Adrenal gland (tissue), 12 donors: ENCODE measurements around the gene TNFSF11. TPM values are rescaled to one million over a fixed set of nuclear protein-coding genes. Genes with fewer than 3 reads are reported as not detected.

Experiments used
- DNase-seq, 7 donors: peaks; one replicate each; pipeline ENCODE4 v3.0.0-alpha.2; 2019 to 2020
- H3K27ac ChIP-seq, 5 donors: fragments of 200-600 bp; sonication (generic) in 4 of 5; 1 replicate in 3 of 5; 2 replicates in 2 of 5; pipeline versions ENCODE4 v1.5.1 to v1.8.0; 2016 to 2020; ENCODE audit warnings: mild to moderate bottlenecking in 1 of 5
- H3K27me3 ChIP-seq: fragments of 200-600 bp; 2 replicates; pipeline ENCODE4 v1.8.0; 2021
- H3K36me3 ChIP-seq, 2 donors: fragments of 200-600 bp; replicated peaks in 1 of 2; 1 replicate in 1 of 2; 2 replicates in 1 of 2; pipeline versions ENCODE4 v1.5.1 to v1.8.0; 2018 to 2022
- H3K4me1 ChIP-seq, 2 donors: fragments of 200-600 bp; replicated peaks in 1 of 2; 1 replicate in 1 of 2; 2 replicates in 1 of 2; pipeline versions ENCODE4 v1.5.1 to v1.8.0; 2018 to 2021
- H3K4me3 ChIP-seq, 4 donors: fragments of 200-600 bp; sonication (generic) in 3 of 4; one replicate each; pipeline ENCODE4 v1.5.1; 2016 to 2018
- H3K9me3 ChIP-seq, 3 donors: fragments of 200-600 bp; sonication (generic) in 1 of 3; replicated peaks in 1 of 3; 1 replicate in 2 of 3; 2 replicates in 1 of 3; pipeline versions ENCODE4 v1.5.1 to v1.8.0; 2016 to 2021
- CTCF ChIP-seq, 6 experiments: fragments of 450-650 bp in 4 of 6; fragments of 200-600 bp in 2 of 6; sonication (generic) in 1 of 6; IDR thresholded peaks; 1 replicate in 5 of 6; 2 replicates in 1 of 6; pipeline versions ENCODE4 v1.5.1 to v1.8.0; 2016 to 2021; ENCODE audit warnings: antibody characterized with exemption in 6 of 6, mild to moderate bottlenecking in 2 of 6, moderate library complexity in 1 of 6
- POLR2A ChIP-seq, 2 donors: fragments of 450-650 bp; IDR thresholded peaks; one replicate each; pipeline ENCODE4 v1.6.1; 2017; ENCODE audit warnings: antibody characterized with exemption in 2 of 2, mild to moderate bottlenecking in 2 of 2, moderate library complexity in 1 of 2
- WGBS, 4 donors: extraction: QIAGEN DNeasy Blood & Tissue Kit in 2 of 4; methylation state at CpG; one replicate each; pipeline versions ENCODE4 v1.1.5 to v1.1.7; 2013 to 2017; 5-methylcytosine and 5-hydroxymethylcytosine counted together
- intact Hi-C, 2 donors: fragments of 100-400 bp; cut with DNase I; formaldehyde crosslinking; loops; one replicate each; pipeline versions ENCODE4 v1.14.1 to v1.15.0; 2022 to 2023
- polyA plus RNA-seq, 3 donors: library from polyadenylated mRNA; stranded (reverse); fragments of 200-250 nt in 2 of 3; fragments of 350-450 nt in 1 of 3; fragmentation: Illumina TruSeq in 1 of 3; extraction: RNeasy Lipid Tissue Mini Kit (QIAGEN cat#74804) in 1 of 3; gene quantifications; one replicate each; pipeline ENCODE4 v1.2.3, GENCODE V29; 2013 to 2014
- total RNA-seq, 9 donors: library from RNA; depleted of rRNA in 4 of 9; stranded (reverse); fragments of >200 nt in 4 of 9; fragments of 120-200 nt in 1 of 9; fragmentation: NEBNext Ultra II Directional in 1 of 9; extraction: Animal tissue kit (Norgen Biotek cat#: 25700) in 1 of 9; gene quantifications; one replicate each; pipeline versions ENCODE4 v1.1.0 to v1.2.4, GENCODE V29; 2013 to 2023
- donor health status: healthy with polysubstance abuse.
- donor health status: Bipolar disorder and iron deficiency.
- donor health status: DM: yes; HTN: yes; CAD: no.
- donor health status: DM: no; HTN: no; CAD: no.
- donor health status: DM: no; HTN: no; CAD: no.
- donor health status: DM: yes; HTN: yes; CAD: no.

TNFSF11 gene
- total and polyA plus RNA-seq, 12 donors = 0.55 TPM; not detected in 11

GRCh38 chr13:42653679-42654078, 79.7 kb downstream of the TNFSF11 start:
- Histone ChIP-seq H3K9me3 (no peaks in the 10 kb centered on the region), H3K4me3 (no peak overlapping the region), H3K36me3 (no peaks in the 10 kb centered on the region), H3K27me3 (peaks cover 10% of the 10 kb centered on the region), H3K27ac (no peak overlapping the region), H3K4me1 (no peaks in the 10 kb centered on the region)
- TF ChIP-seq POLR2A (IDR thresholded peaks at IDR 0.05) = no peak
- TF ChIP-seq CTCF (IDR thresholded peaks at IDR 0.05) = no peak
- DNase-seq = no peak
- intact Hi-C loops = no loop called here
- WGBS, 4 donors = 67 to 86% (median 73%) methylated on average over 3 of the region's 3 CpGs

GRCh38 chr13:42654212-42654611, 80.3 kb downstream of the TNFSF11 start:
- Histone ChIP-seq H3K27me3 (peaks cover 10% of the 10 kb centered on the region), H3K27ac (no peak overlapping the region), H3K4me1 (no peaks in the 10 kb centered on the region), H3K4me3 (no peak overlapping the region), H3K36me3 (no peaks in the 10 kb centered on the region), H3K9me3 (no peaks in the 10 kb centered on the region)
- TF ChIP-seq POLR2A (IDR thresholded peaks at IDR 0.05) (no peak), CTCF (IDR thresholded peaks at IDR 0.05) (no peak)
- DNase-seq = no peak
- intact Hi-C loops = no loop called here

- Histone ChIP-seq H3K4me3 (no peak overlapping the region), H3K4me1 (no peaks in the 10 kb centered on the region), H3K9me3 (no peaks in the 10 kb centered on the region), H3K27ac (no peak overlapping the region), H3K27me3 (peaks cover 10% of the 10 kb centered on the region), H3K36me3 (no peaks in the 10 kb centered on the region)
- no peak for DNase-seq
- 34 to 55% (median 45%) methylated on average over 1 of the region's 1 CpG for WGBS, 4 donors
- no peak for TF ChIP-seq CTCF (IDR thresholded peaks at IDR 0.05)
- TF ChIP-seq POLR2A (IDR thresholded peaks at IDR 0.05) = no peak
- intact Hi-C loops = no loop called here
These were observed 80.8 kb downstream of the TNFSF11 start for GRCh38 chr13:42654722-42655121.

- Histone ChIP-seq H3K27me3 (peaks cover 10% of the 10 kb centered on the region), H3K36me3 (no peaks in the 10 kb centered on the region), H3K4me3 (no peak overlapping the region), H3K4me1 (no peaks in the 10 kb centered on the region), H3K9me3 (no peaks in the 10 kb centered on the region), H3K27ac (no peak overlapping the region)
- TF ChIP-seq POLR2A (IDR thresholded peaks at IDR 0.05) = no peak
- TF ChIP-seq CTCF (IDR thresholded peaks at IDR 0.05) = no peak
- 54 to 71% (median 63%) methylated on average over 1 of the region's 1 CpG for WGBS, 4 donors
- no peak for DNase-seq
- intact Hi-C loops = no loop called here
These were observed 82.2 kb downstream of the TNFSF11 start for GRCh38 chr13:42656161-42656560.
